ENCODE results near the gene CPB2.

The CPB2 gene

GRCh38 chr13:46102255-46102605 lies 2.6 kb downstream of the CPB2 start:
- in situ Hi-C loops (cut with HindIII; ENCODE audit: low pct_ligation_motif_present, low pct_unique_long_range_greater_than_20kb, low sequenced_read_pairs) = no loop called here

GRCh38 chr13:46101484-46102254 lies 3.2 kb downstream of the CPB2 start:
- no peak for DNase-seq
- in situ Hi-C loops (cut with HindIII; ENCODE audit: low pct_ligation_motif_present, low pct_unique_long_range_greater_than_20kb, low sequenced_read_pairs) = no loop called here

More at GRCh38 chr13:46102255-46102605, 2.6 kb downstream of the CPB2 start:
- DNase-seq = no peak

- in situ Hi-C loops (cut with HindIII; ENCODE audit: low pct_ligation_motif_present, low pct_unique_long_range_greater_than_20kb, low sequenced_read_pairs) = no loop called here
- no peak for DNase-seq
These were observed 3.8 kb downstream of the CPB2 start for GRCh38 chr13:46101002-46101401.

GRCh38 chr13:46100191-46100815 lies 4.5 kb downstream of the CPB2 start:
- in situ Hi-C loops (cut with HindIII; ENCODE audit: low pct_ligation_motif_present, low pct_unique_long_range_greater_than_20kb, low sequenced_read_pairs) = no loop called here
- no peak for DNase-seq

- in situ Hi-C loops (cut with HindIII; ENCODE audit: low pct_ligation_motif_present, low pct_unique_long_range_greater_than_20kb, low sequenced_read_pairs) = no loop called here
These were observed 7.2 kb downstream of the CPB2 start for GRCh38 chr13:46097663-46098062.

GRCh38 chr13:46097015-46097414 lies 7.8 kb downstream of the CPB2 start:
- in situ Hi-C loops (cut with HindIII; ENCODE audit: low pct_ligation_motif_present, low pct_unique_long_range_greater_than_20kb, low sequenced_read_pairs) = no loop called here
- no peak for DNase-seq

More at GRCh38 chr13:46097663-46098062, 7.2 kb downstream of the CPB2 start:
- no peak for DNase-seq

GRCh38 chr13:46094478-46094877 lies 10.4 kb downstream of the CPB2 start:
- no peak for DNase-seq
- in situ Hi-C loops (cut with HindIII; ENCODE audit: low pct_ligation_motif_present, low pct_unique_long_range_greater_than_20kb, low sequenced_read_pairs) = no loop called here

GRCh38 chr13:46088821-46089562 lies 15.8 kb downstream of the CPB2 start:
- in situ Hi-C loops (cut with HindIII; ENCODE audit: low pct_ligation_motif_present, low pct_unique_long_range_greater_than_20kb, low sequenced_read_pairs) = no loop called here

GRCh38 chr13:46087481-46087880 lies 17.4 kb downstream of the CPB2 start:
- no peak for DNase-seq
- in situ Hi-C loops (cut with HindIII; ENCODE audit: low pct_ligation_motif_present, low pct_unique_long_range_greater_than_20kb, low sequenced_read_pairs) = no loop called here

More at GRCh38 chr13:46088821-46089562, 15.8 kb downstream of the CPB2 start:
- no peak for DNase-seq

- in situ Hi-C loops (cut with HindIII; ENCODE audit: low pct_ligation_motif_present, low pct_unique_long_range_greater_than_20kb, low sequenced_read_pairs) = no loop called here
These were observed 17.8 kb downstream of the CPB2 start for GRCh38 chr13:46086985-46087384.

GRCh38 chr13:46086421-46086922 lies 18.4 kb downstream of the CPB2 start:
- DNase-seq = no peak
- in situ Hi-C loops (cut with HindIII; ENCODE audit: low pct_ligation_motif_present, low pct_unique_long_range_greater_than_20kb, low sequenced_read_pairs) = no loop called here

More at GRCh38 chr13:46086985-46087384, 17.8 kb downstream of the CPB2 start:
- DNase-seq = no peak

- in situ Hi-C loops (cut with HindIII; ENCODE audit: low pct_ligation_motif_present, low pct_unique_long_range_greater_than_20kb, low sequenced_read_pairs) = no loop called here
- DNase-seq = no peak
These were observed 19.1 kb downstream of the CPB2 start for GRCh38 chr13:46085737-46086136.

GRCh38 chr13:46082324-46082723 lies 22.5 kb downstream of the CPB2 start:
- in situ Hi-C loops (cut with HindIII; ENCODE audit: low pct_ligation_motif_present, low pct_unique_long_range_greater_than_20kb, low sequenced_read_pairs) = no loop called here
- DNase-seq = no peak

GRCh38 chr13:46079770-46080169 lies 25.1 kb downstream of the CPB2 start:
- DNase-seq = no peak
- in situ Hi-C loops (cut with HindIII; ENCODE audit: low pct_ligation_motif_present, low pct_unique_long_range_greater_than_20kb, low sequenced_read_pairs) = no loop called here

GRCh38 chr13:46077265-46077664 lies 27.6 kb downstream of the CPB2 start:
- in situ Hi-C loops (cut with HindIII; ENCODE audit: low pct_ligation_motif_present, low pct_unique_long_range_greater_than_20kb, low sequenced_read_pairs) = no loop called here
- no peak for DNase-seq

GRCh38 chr13:46076827-46077226 lies 28.0 kb downstream of the CPB2 start:
- in situ Hi-C loops (cut with HindIII; ENCODE audit: low pct_ligation_motif_present, low pct_unique_long_range_greater_than_20kb, low sequenced_read_pairs) = no loop called here
- DNase-seq = no peak

GRCh38 chr13:46075811-46076210 lies 29.0 kb downstream of the CPB2 start:
- DNase-seq = no peak
- in situ Hi-C loops (cut with HindIII; ENCODE audit: low pct_ligation_motif_present, low pct_unique_long_range_greater_than_20kb, low sequenced_read_pairs) = no loop called here

GRCh38 chr13:46071590-46072249 lies 33.1 kb downstream of the CPB2 start:
- in situ Hi-C loops (cut with HindIII; ENCODE audit: low pct_ligation_motif_present, low pct_unique_long_range_greater_than_20kb, low sequenced_read_pairs) = no loop called here
- no peak for DNase-seq

- in situ Hi-C loops (cut with HindIII; ENCODE audit: low pct_ligation_motif_present, low pct_unique_long_range_greater_than_20kb, low sequenced_read_pairs) = no loop called here
- DNase-seq = no peak
These were observed 41.5 kb downstream of the CPB2 start for GRCh38 chr13:46063292-46063691.
